Measurements from ENCODE around the gene MAGOHB.
"Not testable (repeated sequence)": the region's sequence is repeated elsewhere in the genome, so short reads cannot be mapped to it uniquely, and the experiment has no call there.

Gene MAGOHB

DNA sequence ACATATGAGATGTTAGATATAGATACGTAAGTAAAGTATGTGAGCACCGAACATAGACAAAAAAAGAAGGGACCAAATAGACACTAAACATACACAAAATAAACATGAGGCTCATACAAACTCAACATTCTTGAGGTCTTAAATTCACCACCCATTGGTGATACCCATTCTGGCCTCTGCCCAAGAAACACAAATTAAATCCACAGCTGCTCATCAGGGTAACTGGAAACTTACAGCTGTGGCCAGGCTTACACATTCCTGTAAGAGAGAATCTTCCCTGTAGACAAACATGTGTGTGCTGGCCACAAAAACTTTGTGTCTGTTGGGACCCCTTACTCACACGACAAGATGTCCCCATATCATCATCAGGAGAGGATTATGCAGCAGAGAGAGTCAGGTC lies 22.4 kb downstream of the MAGOHB start:
- Mint-ChIP-seq H3K36me3 (ENCODE audit: low read depth) (peaks cover 31% of the 10 kb centered on the region), H3K4me1 (ENCODE audit: low read depth) (no peaks in the 10 kb centered on the region), H3K27me3 (ENCODE audit: low read depth) (no peaks in the 10 kb centered on the region), H3K4me3 (no peak overlapping the region), H3K9me3 (no peaks in the 10 kb centered on the region), H3K27ac (no peak overlapping the region)

DNA sequence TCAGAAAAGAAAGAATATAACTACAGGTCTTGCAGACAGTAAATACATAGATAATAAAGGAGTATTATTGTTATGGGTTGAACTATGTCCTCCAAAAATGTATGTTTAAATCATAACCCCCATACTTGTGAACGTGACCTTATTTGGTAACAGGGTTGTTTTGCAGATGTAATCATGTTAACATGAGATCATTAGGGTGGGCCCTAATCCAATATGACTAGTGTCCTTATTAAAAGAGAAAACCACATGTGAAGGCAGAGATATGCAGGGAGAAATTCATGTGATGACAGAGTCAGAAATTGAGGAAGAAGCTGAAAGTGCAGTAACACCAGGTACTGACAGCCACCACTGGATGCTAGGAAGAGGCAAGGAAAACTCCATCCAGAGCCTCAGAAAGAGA lies 29.0 kb downstream of the MAGOHB start:
- no peaks in the 10 kb centered on the region for H3K4me1 Mint-ChIP-seq (ENCODE audit: low read depth)
- H3K36me3 Mint-ChIP-seq (ENCODE audit: low read depth): peaks cover 44% of the 10 kb centered on the region
- peaks cover 21% of the 10 kb centered on the region for H3K9me3 Mint-ChIP-seq
- no peaks in the 10 kb centered on the region for H3K27me3 Mint-ChIP-seq (ENCODE audit: low read depth)
- H3K4me3 Mint-ChIP-seq: no peak overlapping the region
- no peak overlapping the region for H3K27ac Mint-ChIP-seq

DNA sequence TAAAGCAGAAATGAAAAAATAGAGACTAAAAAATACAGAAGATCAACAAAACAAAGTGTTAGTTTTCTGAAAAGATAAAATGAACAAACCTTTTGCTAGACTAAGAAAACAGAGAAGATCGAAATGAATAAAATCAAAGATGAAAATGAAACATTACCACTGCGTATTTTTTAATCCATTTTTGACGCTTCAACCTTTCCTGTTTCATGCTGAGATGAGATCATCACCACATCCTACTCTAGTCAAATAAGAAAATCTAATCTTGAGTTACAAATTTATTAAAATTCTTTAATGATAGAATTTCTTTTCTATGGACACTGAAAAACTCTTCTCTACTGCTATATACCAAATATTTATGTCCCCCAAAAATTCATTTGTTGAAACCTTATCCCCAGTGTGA lies 30.7 kb downstream of the MAGOHB start:
- peaks cover 21% of the 10 kb centered on the region for H3K9me3 Mint-ChIP-seq
- no peak overlapping the region for H3K27ac Mint-ChIP-seq
- no peaks in the 10 kb centered on the region for H3K4me1 Mint-ChIP-seq (ENCODE audit: low read depth)
- peaks cover 39% of the 10 kb centered on the region for H3K36me3 Mint-ChIP-seq (ENCODE audit: low read depth)
- H3K4me3 Mint-ChIP-seq: no peak overlapping the region
- no peaks in the 10 kb centered on the region for H3K27me3 Mint-ChIP-seq (ENCODE audit: low read depth)

DNA sequence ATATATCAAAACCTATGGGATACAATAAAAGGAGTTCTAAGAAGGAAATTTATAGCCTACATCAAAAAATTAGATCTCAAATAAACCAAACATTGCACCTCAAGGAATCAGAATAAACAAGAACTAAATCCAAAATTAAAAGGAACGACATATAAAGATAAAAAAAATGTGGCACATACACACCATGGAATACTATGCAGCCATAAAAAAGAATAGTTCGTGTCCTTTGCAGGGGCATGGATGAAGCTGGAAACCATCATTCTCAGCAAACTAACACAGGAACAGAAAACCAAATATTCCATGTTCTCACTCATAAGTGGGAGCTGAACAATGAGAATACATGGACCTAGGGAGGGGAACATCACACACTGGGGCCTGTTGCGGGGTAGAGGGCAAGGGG lies 31.3 kb downstream of the MAGOHB start:
- not testable (repeated sequence) for H3K4me3 Mint-ChIP-seq, H3K27ac Mint-ChIP-seq
- peaks cover 35% of the 10 kb centered on the region for H3K36me3 Mint-ChIP-seq (ENCODE audit: low read depth)

DNA sequence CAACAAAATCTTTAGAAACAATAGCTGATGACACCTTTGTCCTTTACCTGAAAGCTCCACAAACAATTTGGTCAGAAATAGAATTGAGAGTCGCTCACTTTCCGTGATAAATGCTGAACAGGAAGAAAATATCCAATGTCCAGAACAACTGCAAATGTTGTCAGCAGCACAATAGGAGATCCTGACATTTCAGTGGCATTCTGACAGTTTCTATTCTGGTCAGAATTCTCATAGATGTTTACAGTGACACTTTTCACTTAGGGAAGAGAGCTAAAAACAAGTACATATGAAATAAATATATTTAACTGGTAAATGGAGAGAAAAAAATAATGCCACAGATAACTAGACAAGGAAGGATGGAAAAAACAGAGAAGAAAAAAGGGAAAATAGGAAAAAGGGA lies 39.1 kb downstream of the MAGOHB start:
- Mint-ChIP-seq H3K27me3 (ENCODE audit: low read depth) (no peaks in the 10 kb centered on the region), H3K9me3 (no peaks in the 10 kb centered on the region), H3K36me3 (ENCODE audit: low read depth) (no peaks in the 10 kb centered on the region), H3K27ac (no peak overlapping the region), H3K4me1 (ENCODE audit: low read depth) (no peaks in the 10 kb centered on the region), H3K4me3 (no peak overlapping the region)

More for the DNA sequence above, 31.3 kb downstream of the MAGOHB start:
- not testable (repeated sequence) for H3K4me1 Mint-ChIP-seq (ENCODE audit: low read depth); H3K27me3 Mint-ChIP-seq (ENCODE audit: low read depth)
- peaks cover 21% of the 10 kb centered on the region for H3K9me3 Mint-ChIP-seq

DNA sequence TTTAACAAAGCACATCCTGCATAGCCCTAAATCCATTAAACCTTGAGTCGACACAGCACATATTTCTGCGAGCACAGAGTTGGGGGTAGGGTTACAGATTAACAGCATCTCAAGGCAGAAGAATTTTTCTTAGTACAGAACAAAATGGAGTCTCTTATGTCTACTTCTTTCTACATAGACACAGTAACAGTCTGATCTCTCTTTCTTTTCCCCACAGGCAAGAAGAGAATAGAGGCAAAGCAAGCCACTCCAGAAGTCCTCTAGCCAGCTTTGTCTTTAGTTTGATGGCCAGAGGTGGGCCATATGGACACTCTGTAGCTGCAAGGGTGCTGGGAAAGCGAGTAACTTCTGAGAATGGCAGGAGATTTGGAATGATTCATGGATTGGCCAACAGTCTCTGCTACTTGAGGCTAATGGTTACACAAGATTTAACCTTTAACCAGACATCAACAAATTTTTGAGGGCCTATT lies 41.4 kb downstream of the MAGOHB start:
- H3K9me3 Mint-ChIP-seq; H3K4me1 Mint-ChIP-seq (ENCODE audit: low read depth); H3K27me3 Mint-ChIP-seq (ENCODE audit: low read depth); H3K4me3 Mint-ChIP-seq; H3K27ac Mint-ChIP-seq; H3K36me3 Mint-ChIP-seq (ENCODE audit: low read depth): not testable (repeated sequence)

DNA sequence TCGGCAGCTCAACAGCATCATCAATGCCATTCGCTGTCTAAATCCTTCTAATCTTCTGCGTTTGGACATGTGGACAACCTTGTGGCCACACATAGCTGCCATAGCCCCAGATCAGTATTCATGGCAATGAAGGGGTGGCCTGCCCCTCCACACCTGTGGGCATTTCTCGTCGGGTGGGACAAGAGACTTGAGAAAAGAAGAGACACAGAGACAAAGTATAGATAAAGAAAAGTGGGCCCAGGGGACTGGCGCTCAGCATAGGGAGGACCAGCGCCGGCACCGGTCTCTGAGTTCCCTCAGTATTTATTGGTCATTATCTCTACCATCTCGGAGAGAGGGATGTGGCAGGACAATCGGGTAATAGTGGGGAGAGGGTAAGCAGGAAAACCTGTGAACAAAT lies 42.3 kb downstream of the MAGOHB start:
- H3K9me3 Mint-ChIP-seq: no peaks in the 10 kb centered on the region
- H3K27ac Mint-ChIP-seq: no peak overlapping the region
- no peaks in the 10 kb centered on the region for H3K36me3 Mint-ChIP-seq (ENCODE audit: low read depth)
- peaks cover 9% of the 10 kb centered on the region for H3K27me3 Mint-ChIP-seq (ENCODE audit: low read depth)
- no peaks in the 10 kb centered on the region for H3K4me1 Mint-ChIP-seq (ENCODE audit: low read depth)
- H3K4me3 Mint-ChIP-seq: no peak overlapping the region

DNA sequence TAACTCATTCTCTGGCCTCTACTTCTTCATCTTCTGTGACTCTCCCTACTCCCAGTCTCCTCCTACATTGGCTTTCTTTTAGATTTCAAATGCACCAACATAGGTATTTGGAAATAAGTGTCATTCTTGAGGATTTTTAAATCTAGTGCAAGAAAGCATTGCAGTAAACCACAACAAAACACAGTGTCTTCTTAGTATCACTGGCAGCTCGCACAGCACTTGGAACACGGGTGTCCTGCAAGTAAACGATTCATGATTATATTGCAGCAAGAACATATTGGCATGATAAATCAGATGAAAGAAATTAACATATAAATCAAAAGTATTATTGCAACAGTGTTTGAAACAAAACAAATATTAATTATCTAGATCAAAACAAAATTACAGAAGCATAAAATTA lies 45.6 kb downstream of the MAGOHB start:
- H3K4me1 Mint-ChIP-seq (ENCODE audit: low read depth): peaks cover 2% of the 10 kb centered on the region
- H3K27ac Mint-ChIP-seq: no peak overlapping the region
- H3K27me3 Mint-ChIP-seq (ENCODE audit: low read depth): peaks cover 24% of the 10 kb centered on the region
- no peak overlapping the region for H3K4me3 Mint-ChIP-seq
- H3K9me3 Mint-ChIP-seq: no peaks in the 10 kb centered on the region
- no peaks in the 10 kb centered on the region for H3K36me3 Mint-ChIP-seq (ENCODE audit: low read depth)

DNA sequence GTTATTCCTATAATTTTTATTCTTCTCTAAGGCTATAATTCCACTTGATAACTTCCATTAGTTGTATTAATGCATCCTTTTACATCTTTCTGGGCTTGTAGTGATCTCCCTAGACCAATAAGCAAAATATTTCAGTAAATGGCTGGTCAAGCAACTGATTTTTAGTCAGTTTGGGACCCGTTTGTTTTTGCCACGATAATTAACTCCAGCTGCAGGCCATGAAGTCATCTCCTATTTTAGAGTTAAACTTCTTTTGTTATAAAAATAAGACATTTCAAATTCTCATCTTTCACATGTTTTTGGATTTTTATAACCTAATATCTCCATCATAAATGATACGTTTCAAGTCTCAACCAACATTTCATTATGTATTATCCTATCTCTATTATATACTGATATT lies 49.4 kb downstream of the MAGOHB start:
- Mint-ChIP-seq H3K36me3 (ENCODE audit: low read depth) (no peaks in the 10 kb centered on the region), H3K27me3 (ENCODE audit: low read depth) (peaks cover 28% of the 10 kb centered on the region), H3K27ac (no peak overlapping the region), H3K4me1 (ENCODE audit: low read depth) (peaks cover 3% of the 10 kb centered on the region), H3K4me3 (no peak overlapping the region), H3K9me3 (no peaks in the 10 kb centered on the region)

DNA sequence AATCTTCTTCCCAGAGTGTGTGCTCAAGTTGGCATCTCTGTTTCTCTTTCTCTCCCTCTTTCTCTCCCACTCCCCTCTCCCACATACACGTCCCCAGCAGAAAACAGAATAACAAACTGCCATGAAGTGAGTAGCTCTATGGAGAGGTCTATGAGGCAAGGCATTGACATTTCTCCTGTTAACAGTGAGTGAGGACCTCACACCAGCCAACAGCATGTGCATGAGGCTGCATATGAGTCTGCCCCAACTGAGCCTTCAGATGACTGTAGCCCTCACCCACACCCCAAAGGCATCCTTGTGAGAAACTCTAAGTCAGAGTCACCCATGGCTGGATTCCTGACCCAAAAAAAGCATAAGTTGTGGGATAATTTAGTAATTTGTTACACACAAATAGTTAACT lies 50.4 kb downstream of the MAGOHB start:
- Mint-ChIP-seq H3K9me3 (no peaks in the 10 kb centered on the region), H3K4me1 (ENCODE audit: low read depth) (peaks cover 3% of the 10 kb centered on the region), H3K27me3 (ENCODE audit: low read depth) (peaks cover 31% of the 10 kb centered on the region), H3K27ac (peak overlapping the region; percentile 65), H3K36me3 (ENCODE audit: low read depth) (no peaks in the 10 kb centered on the region), H3K4me3 (no peak overlapping the region)

DNA sequence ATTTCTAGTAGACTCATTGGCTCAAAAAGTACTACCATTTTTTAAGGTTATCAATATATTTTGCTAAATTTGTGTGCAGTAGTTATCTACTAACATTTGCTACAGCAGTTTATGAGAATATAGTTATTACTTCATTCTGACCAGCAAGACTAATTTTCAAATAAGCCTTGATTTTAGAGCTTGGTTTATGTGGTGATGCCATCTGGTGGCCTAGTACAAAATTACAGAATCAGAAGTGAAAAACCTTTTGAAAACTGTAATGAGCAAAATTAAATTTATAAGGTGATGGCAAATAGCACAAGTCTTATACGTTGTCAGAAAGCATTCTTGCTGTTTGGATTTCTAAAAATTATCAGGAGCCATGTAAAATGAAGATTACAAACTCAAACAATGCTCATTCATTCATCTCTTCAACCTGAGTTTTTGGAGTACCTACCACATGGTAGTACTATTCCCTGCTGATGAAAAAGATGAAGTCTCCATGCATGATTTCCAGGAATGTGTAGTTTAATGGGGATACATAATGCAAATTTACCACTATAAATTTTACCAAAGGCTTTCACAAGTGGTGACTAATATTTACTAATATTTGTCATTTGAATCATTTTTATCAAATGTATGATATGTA lies 51.0 kb downstream of the MAGOHB start:
- Mint-ChIP-seq H3K9me3 (no peaks in the 10 kb centered on the region), H3K27ac (no peak overlapping the region), H3K4me1 (ENCODE audit: low read depth) (peaks cover 3% of the 10 kb centered on the region), H3K36me3 (ENCODE audit: low read depth) (no peaks in the 10 kb centered on the region), H3K27me3 (ENCODE audit: low read depth) (peaks cover 34% of the 10 kb centered on the region), H3K4me3 (no peak overlapping the region)

DNA sequence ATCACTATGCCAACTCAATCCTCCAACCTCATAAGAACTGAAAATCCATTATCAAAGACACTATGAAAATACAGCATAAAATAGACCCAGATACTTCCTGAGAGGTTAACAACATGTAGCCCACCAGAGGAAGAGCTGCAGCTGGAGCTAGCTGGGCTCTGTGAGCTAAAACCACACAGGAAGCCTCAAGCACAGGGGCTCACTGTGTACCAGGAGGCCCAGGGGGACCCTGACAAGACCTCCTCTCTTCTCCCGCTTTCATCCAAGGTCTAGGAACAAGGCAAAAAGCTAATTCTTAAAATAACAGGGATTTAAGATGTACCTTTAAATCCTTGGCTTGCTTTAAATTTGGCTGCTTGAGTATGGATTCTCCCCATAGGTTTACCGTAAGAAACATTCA lies 54.2 kb downstream of the MAGOHB start:
- Mint-ChIP-seq H3K4me3 (no peak overlapping the region), H3K36me3 (ENCODE audit: low read depth) (no peaks in the 10 kb centered on the region), H3K27me3 (ENCODE audit: low read depth) (peaks cover 20% of the 10 kb centered on the region), H3K27ac (no peak overlapping the region), H3K4me1 (ENCODE audit: low read depth) (peaks cover 5% of the 10 kb centered on the region), H3K9me3 (no peaks in the 10 kb centered on the region)

DNA sequence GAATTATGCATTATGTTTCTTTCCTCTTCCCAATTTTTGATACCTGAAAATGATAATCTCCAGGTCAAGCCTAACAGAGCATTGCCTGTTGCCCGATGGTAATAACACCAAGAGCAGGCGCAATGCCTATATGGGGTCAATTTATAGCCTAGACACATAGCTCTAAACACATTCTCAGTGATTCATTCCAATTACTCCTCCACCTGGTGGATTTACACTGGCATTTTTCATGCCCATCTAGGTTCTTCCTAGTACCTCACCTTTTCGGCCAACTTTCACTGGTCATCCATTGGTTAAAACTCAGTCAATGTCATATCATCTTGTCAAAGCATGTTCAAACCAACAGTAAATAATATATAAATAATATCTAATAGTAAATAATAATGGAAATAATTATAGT lies 54.6 kb downstream of the MAGOHB start:
- no peak overlapping the region for H3K27ac Mint-ChIP-seq
- no peaks in the 10 kb centered on the region for H3K9me3 Mint-ChIP-seq
- peaks cover 20% of the 10 kb centered on the region for H3K27me3 Mint-ChIP-seq (ENCODE audit: low read depth)
- H3K4me1 Mint-ChIP-seq (ENCODE audit: low read depth): peaks cover 5% of the 10 kb centered on the region
- H3K4me3 Mint-ChIP-seq: no peak overlapping the region
- no peaks in the 10 kb centered on the region for H3K36me3 Mint-ChIP-seq (ENCODE audit: low read depth)

DNA sequence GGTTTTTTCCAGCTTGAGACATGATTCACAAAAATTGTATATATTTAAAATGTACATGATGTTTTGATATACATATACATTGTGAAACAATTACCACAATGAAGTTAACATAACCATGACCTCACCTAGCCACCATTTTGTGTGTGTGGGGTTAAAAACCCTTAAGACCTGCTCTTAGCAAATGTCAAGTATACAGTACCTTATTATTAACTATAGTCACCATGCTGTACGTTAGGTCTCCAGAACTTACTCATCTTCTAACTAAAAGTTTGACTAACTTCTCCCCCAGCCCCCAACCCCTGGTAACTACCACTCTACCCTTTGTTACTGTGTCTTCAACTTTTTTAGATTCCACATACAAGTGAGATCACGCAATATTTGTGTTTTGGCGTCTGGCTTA lies 55.1 kb downstream of the MAGOHB start:
- no peaks in the 10 kb centered on the region for H3K9me3 Mint-ChIP-seq
- H3K4me1 Mint-ChIP-seq (ENCODE audit: low read depth): peaks cover 5% of the 10 kb centered on the region
- H3K27ac Mint-ChIP-seq: no peak overlapping the region
- H3K4me3 Mint-ChIP-seq: no peak overlapping the region
- H3K27me3 Mint-ChIP-seq (ENCODE audit: low read depth): peaks cover 20% of the 10 kb centered on the region
- H3K36me3 Mint-ChIP-seq (ENCODE audit: low read depth): no peaks in the 10 kb centered on the region

DNA sequence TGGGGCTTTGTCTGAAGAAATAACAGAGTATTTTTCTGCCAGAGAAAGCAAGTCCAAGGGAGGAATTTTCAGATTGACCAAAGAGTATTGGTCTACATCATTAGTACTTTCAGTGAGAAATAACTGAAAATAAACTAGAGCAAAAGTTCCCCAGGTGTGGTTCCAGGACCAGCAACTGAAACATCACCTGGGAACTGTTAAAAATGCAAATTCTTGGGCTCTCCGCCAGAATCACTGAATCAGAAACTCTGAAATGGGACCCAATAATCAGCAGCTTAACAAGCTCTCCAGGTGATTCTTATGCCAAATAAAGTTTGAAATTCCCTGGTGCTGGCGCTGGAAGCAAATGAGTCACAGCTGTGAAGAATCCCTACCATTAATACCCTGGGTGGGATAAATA lies 55.6 kb downstream of the MAGOHB start:
- H3K27me3 Mint-ChIP-seq (ENCODE audit: low read depth): peaks cover 16% of the 10 kb centered on the region
- no peak overlapping the region for H3K27ac Mint-ChIP-seq
- no peak overlapping the region for H3K4me3 Mint-ChIP-seq
- H3K4me1 Mint-ChIP-seq (ENCODE audit: low read depth): peaks cover 3% of the 10 kb centered on the region
- H3K36me3 Mint-ChIP-seq (ENCODE audit: low read depth): no peaks in the 10 kb centered on the region
- H3K9me3 Mint-ChIP-seq: no peaks in the 10 kb centered on the region

DNA sequence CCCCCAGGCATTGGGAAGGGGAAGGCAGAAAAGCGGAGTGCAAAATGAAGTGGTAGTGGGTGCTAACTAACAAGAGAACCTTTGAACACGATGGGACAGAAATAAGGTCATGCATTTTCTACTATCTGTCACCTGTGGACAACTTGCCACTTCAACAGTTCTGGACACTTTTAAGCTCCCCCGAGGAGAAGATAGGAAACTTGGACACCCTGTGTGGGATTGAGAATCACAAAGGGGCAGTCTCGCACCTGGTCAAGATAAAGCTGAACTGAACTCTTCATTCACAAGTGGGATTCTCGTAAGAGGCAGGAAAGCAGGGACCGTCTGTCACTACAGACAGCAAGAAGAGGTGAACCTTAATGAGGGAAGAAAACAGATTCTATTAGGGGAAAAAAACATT lies 56.1 kb downstream of the MAGOHB start:
- peaks cover 16% of the 10 kb centered on the region for H3K27me3 Mint-ChIP-seq (ENCODE audit: low read depth)
- H3K4me3 Mint-ChIP-seq: no peak overlapping the region
- peaks cover 3% of the 10 kb centered on the region for H3K4me1 Mint-ChIP-seq (ENCODE audit: low read depth)
- no peak overlapping the region for H3K27ac Mint-ChIP-seq
- no peaks in the 10 kb centered on the region for H3K9me3 Mint-ChIP-seq
- H3K36me3 Mint-ChIP-seq (ENCODE audit: low read depth): no peaks in the 10 kb centered on the region
